ENCODE data around the gene RPL11.
"Not testable (repeated sequence)": the region's sequence is repeated elsewhere in the genome, so short reads cannot be mapped to it uniquely, and the experiment has no call there.

Gene RPL11

GRCh38 chr1:23691499-23692307 lies at the start of gene RPL11:
Gene RPL11 (plus strand): TSS chr1:23691806. CDS start chr1:23691824, 18 bp downstream.
- DNase-seq = peak; percentile 92

- no peak for DNase-seq
These were observed 47.7 kb upstream of the RPL11 start for GRCh38 chr1:23643736-23644554.

GRCh38 chr1:23644555-23644866 lies 47.1 kb upstream of the RPL11 start:
- no peak for DNase-seq

GRCh38 chr1:23645338-23645737 lies 46.3 kb upstream of the RPL11 start:
- DNase-seq = no peak

- no peak for DNase-seq
These were observed 45.5 kb upstream of the RPL11 start for GRCh38 chr1:23646091-23646490.

GRCh38 chr1:23646541-23646940 lies 45.1 kb upstream of the RPL11 start:
- DNase-seq = no peak

GRCh38 chr1:23648576-23648975 lies 43.0 kb upstream of the RPL11 start:
- no peak for DNase-seq

GRCh38 chr1:23649157-23649556 lies 42.4 kb upstream of the RPL11 start:
- DNase-seq = not testable (repeated sequence)

GRCh38 chr1:23650344-23650990 lies 41.1 kb upstream of the RPL11 start:
- no peak for DNase-seq

GRCh38 chr1:23651069-23651808 lies 40.4 kb upstream of the RPL11 start:
- no peak for DNase-seq

GRCh38 chr1:23657659-23658275 lies 33.8 kb upstream of the RPL11 start:
- DNase-seq = peak; percentile 27

- no peak for DNase-seq
These were observed 30.9 kb upstream of the RPL11 start for GRCh38 chr1:23660671-23661070.

GRCh38 chr1:23661887-23662286 lies 29.7 kb upstream of the RPL11 start:
- no peak for DNase-seq

GRCh38 chr1:23664837-23665795 lies 26.5 kb upstream of the RPL11 start:
- no peak for DNase-seq

- no peak for DNase-seq
These were observed 24.2 kb upstream of the RPL11 start for GRCh38 chr1:23667411-23667810.

GRCh38 chr1:23670709-23671108 lies 20.9 kb upstream of the RPL11 start:
- DNase-seq = no peak

GRCh38 chr1:23673086-23673813 lies 18.4 kb upstream of the RPL11 start:
- DNase-seq = no peak

GRCh38 chr1:23679815-23680214 lies 11.8 kb upstream of the RPL11 start:
- DNase-seq = no peak

GRCh38 chr1:23682946-23683345 lies 8.7 kb upstream of the RPL11 start:
- no peak for DNase-seq

- no peak for DNase-seq
These were observed 7.2 kb upstream of the RPL11 start for GRCh38 chr1:23684415-23684814.

- DNase-seq = not testable (repeated sequence)
These were observed 6.4 kb upstream of the RPL11 start for GRCh38 chr1:23685197-23685596.
